HEK293 (cell line): ENCODE results near the gene PIGW.

Experiments
- CTCF ChIA-PET: fragments of 350-600 bp; formaldehyde crosslinking; extraction: SDS; loops from one replicate; lab custom pipeline; 2021; ENCODE audit warnings: antibody characterized with exemption; lab: Yijun Ruan, JAX
- POLR2A ChIA-PET: fragments of 300-600 bp; formaldehyde crosslinking; extraction: SDS; loops from one replicate; lab custom pipeline; 2020; ENCODE audit warnings: antibody characterized with exemption, inconsistent platforms; lab: Yijun Ruan, JAX
- H3K27ac ChIP-seq: fragments of 200-500 bp; sonication (Bioruptor generic); 2 replicates; pipeline ENCODE4 v1.5.1; 2014; ENCODE audit warnings: low read depth, low read length, control low read depth, inconsistent platforms; ENCODE audit errors: extremely low read depth
- H3K36me3 ChIP-seq, 2 experiments: fragments of 200-500 bp in 1 of 2; sonication (Bioruptor generic) in 1 of 2; 1 replicate in 1 of 2; 2 replicates in 1 of 2; pipeline ENCODE4 v1.5.1; 2014 to 2017; ENCODE audit warnings: inconsistent platforms in 2 of 2, low read length in 2 of 2; ENCODE audit not compliant: control insufficient read depth in 2 of 2, insufficient read depth in 1 of 2
- H3K4me1 ChIP-seq: fragments of 200-500 bp; sonication (Bioruptor generic); 2 replicates; pipeline ENCODE4 v1.5.1; 2014; ENCODE audit warnings: mild to moderate bottlenecking, low read length, inconsistent platforms; ENCODE audit not compliant: control insufficient read depth, insufficient read depth
- H3K4me3 ChIP-seq: 2 replicates; pipeline ENCODE4 v1.5.1; 2011; ENCODE audit warnings: low read depth, mild to moderate bottlenecking, control low read depth, low read length, moderate library complexity
- H3K9me3 ChIP-seq: fragments of 200-500 bp; sonication (Bioruptor generic); 2 replicates; pipeline ENCODE4 v1.5.1; 2014; ENCODE audit warnings: low read depth, low read length, inconsistent platforms; ENCODE audit not compliant: control insufficient read depth, insufficient read depth
- AEBP2 ChIP-seq: fragments of 450-650 bp; formaldehyde crosslinking; IDR thresholded peaks from 2 replicates; pipeline ENCODE4 v1.5.1; 2016; ENCODE audit warnings: missing biosample characterization, missing genetic modification characterization, borderline replicate concordance
- HIC1 ChIP-seq: fragments of 450-650 bp; formaldehyde crosslinking; IDR thresholded peaks from 2 replicates; pipeline ENCODE4 v1.5.1; 2016; ENCODE audit warnings: missing biosample characterization, missing genetic modification characterization
- KLF9 ChIP-seq: fragments of 450-650 bp; formaldehyde crosslinking; IDR thresholded peaks from 2 replicates; pipeline ENCODE4 v1.5.1; 2016; ENCODE audit warnings: missing biosample characterization, missing genetic modification characterization, low read depth
- MZF1 ChIP-seq: fragments of 450-650 bp; formaldehyde crosslinking; IDR thresholded peaks from 2 replicates; pipeline ENCODE4 v1.5.1; 2017; ENCODE audit warnings: missing biosample characterization, missing genetic modification characterization, borderline replicate concordance
- OSR2 ChIP-seq: fragments of 450-650 bp; formaldehyde crosslinking; IDR thresholded peaks from 2 replicates; pipeline ENCODE4 v1.5.1; 2016; ENCODE audit warnings: missing biosample characterization, missing genetic modification characterization
- PRDM1 ChIP-seq: fragments of 450-650 bp; formaldehyde crosslinking; IDR thresholded peaks from 2 replicates; pipeline ENCODE4; 2016; ENCODE audit warnings: missing biosample characterization, missing genetic modification characterization
- SP2 ChIP-seq: fragments of 450-650 bp; formaldehyde crosslinking; IDR thresholded peaks from 2 replicates; pipeline ENCODE4 v1.5.1; 2016; ENCODE audit warnings: missing biosample characterization, missing genetic modification characterization
- ZBTB7A ChIP-seq: fragments of 450-650 bp; formaldehyde crosslinking; IDR thresholded peaks from 2 replicates; pipeline ENCODE4 v1.5.1; 2016; ENCODE audit warnings: low read depth, missing biosample characterization, missing genetic modification characterization
- ZFHX2 ChIP-seq: fragments of 450-650 bp; formaldehyde crosslinking; conservative IDR thresholded peaks from 2 replicates; pipeline ENCODE4 v1.5.1; 2016; ENCODE audit warnings: missing biosample characterization, missing genetic modification characterization
- ZFP3 ChIP-seq: fragments of 450-650 bp; formaldehyde crosslinking; IDR thresholded peaks from 2 replicates; pipeline ENCODE4 v1.5.1; 2016; ENCODE audit warnings: low read depth, missing biosample characterization, missing genetic modification characterization
- ZFP37 ChIP-seq: fragments of 450-650 bp; formaldehyde crosslinking; IDR thresholded peaks from 2 replicates; pipeline ENCODE4 v1.5.1; 2016; ENCODE audit warnings: missing biosample characterization, missing genetic modification characterization
- ZNF112 ChIP-seq: fragments of 450-650 bp; formaldehyde crosslinking; IDR thresholded peaks from 2 replicates; pipeline ENCODE4 v1.5.0; 2017; ENCODE audit warnings: missing biosample characterization, missing genetic modification characterization
- ZNF239 ChIP-seq: fragments of 450-650 bp; formaldehyde crosslinking; IDR thresholded peaks from 2 replicates; pipeline ENCODE4 v1.5.1; 2016; ENCODE audit warnings: missing biosample characterization, missing genetic modification characterization
- ZNF394 ChIP-seq: fragments of 450-650 bp; formaldehyde crosslinking; IDR thresholded peaks from 2 replicates; pipeline ENCODE4 v1.5.1; 2016; ENCODE audit warnings: missing biosample characterization, missing genetic modification characterization, mild to moderate bottlenecking, moderate library complexity, borderline replicate concordance
- ZNF513 ChIP-seq: fragments of 450-650 bp; IDR thresholded peaks from 2 replicates; pipeline ENCODE4 v1.5.1; 2018; ENCODE audit warnings: missing biosample characterization, missing genetic modification characterization
- ZNF571 ChIP-seq: fragments of 450-650 bp; formaldehyde crosslinking; IDR thresholded peaks from 2 replicates; pipeline ENCODE4 v1.5.0; 2017; ENCODE audit warnings: missing biosample characterization, missing genetic modification characterization
- ZNF596 ChIP-seq: fragments of 450-650 bp; IDR thresholded peaks from 2 replicates; pipeline ENCODE4 v1.5.0; 2018; ENCODE audit warnings: missing biosample characterization, mild to moderate bottlenecking, missing genetic modification characterization, moderate library complexity
- ZNF777 ChIP-seq: fragments of 450-650 bp; formaldehyde crosslinking; IDR thresholded peaks from 2 replicates; pipeline ENCODE4 v1.5.1; 2017; ENCODE audit warnings: missing biosample characterization, missing genetic modification characterization, borderline replicate concordance

Gene PIGW

GRCh38 chr17:36486204-36487194 is 48.3 kb upstream of the PIGW start, which contains the start of gene ZNHIT3 (continued):
- TF ChIP-seq ZNF513 (tag by site-specific recombination) (no peak), KLF9 (tag by site-specific recombination) (peak; percentile 98), ZNF239 (tag by site-specific recombination) (no peak), SP2 (tag by site-specific recombination) (peak; percentile 84), ZNF394 (tag by site-specific recombination) (peak; percentile 37; the same call in 1 of the 2 replicates), ZFP3 (no peak), MZF1 (tag by site-specific recombination) (no peak), ZNF571 (tag by site-specific recombination) (no peak), HIC1 (tag by site-specific recombination) (no peak), ZBTB7A (0 out of 2 replicates have a peak, but pooled peaks have one; percentile 26), ZFP37 (tag by site-specific recombination) (no peak), ZNF596 (tag by site-specific recombination) (no peak), PRDM1 (tag by site-specific recombination) (no peak)

- ChIA-PET CTCF (interaction anchor here (2.1 to 2.2 kb wide), 2 partner anchors 11 to 345 kb away, joined by 9 to 11 read pairs; no protein-coding TSS in a partner anchor), POLR2A (interaction anchor here (2.3 kb wide), 1 partner anchor 7 kb away, joined by 9 read pairs; the partner anchor contains the start of gene ZNHIT3)
- Histone ChIP-seq H3K27ac (no peak overlapping the region), H3K4me3 (no peak overlapping the region), H3K4me1 (no peaks in the 10 kb centered on the region), H3K9me3 (no peaks in the 10 kb centered on the region), H3K36me3 (peaks cover 55 to 94% of the 10 kb centered on the region in 2 experiments)
- TF ChIP-seq ZFHX2 (tag by site-specific recombination) (0 out of 2 replicates have a peak, but pooled peaks have one; percentile 12), ZNF777 (tag by site-specific recombination) (no peak)
Measured at GRCh38 chr17:36493956-36494355, 40.8 kb upstream of the PIGW start.

- H3K27ac ChIP-seq = no peak overlapping the region
- H3K4me1 ChIP-seq = no peaks in the 10 kb centered on the region
- H3K9me3 ChIP-seq = no peaks in the 10 kb centered on the region
- H3K36me3 ChIP-seq = peaks cover 55 to 92% of the 10 kb centered on the region in 2 experiments
- no peak for TF ChIP-seq AEBP2 (tag by site-specific recombination)
- TF ChIP-seq ZNF112 = no peak
- peak; percentile 30; the same call in 1 of the 2 replicates for TF ChIP-seq OSR2
- ChIA-PET CTCF (interaction anchor here (2.1 to 2.2 kb wide), 2 partner anchors 12 to 346 kb away, joined by 9 to 11 read pairs; no protein-coding TSS in a partner anchor), POLR2A (interaction anchor here (1.2 to 2.3 kb wide), 4 partner anchors 8 to 106 kb away, joined by 3 to 9 read pairs (median 4); partner anchors contain the start of genes GGNBP2, MRM1 and ZNHIT3)
- H3K4me3 ChIP-seq = no peak overlapping the region
Measured at GRCh38 chr17:36494674-36495073, 40.1 kb upstream of the PIGW start.
